GM12878 (cell line): ENCODE measurements around the gene ZNF160. TPM values are rescaled to one million over a fixed set of nuclear protein-coding genes. Genes with fewer than 3 reads are reported as not detected.

Source experiments
- ATAC-seq: fragments of 200-7000 bp; cut with Tn5 transposase; 3 replicates; pipeline ENCODE4 v1.9.1; 2020; ENCODE audit warnings: mild to moderate bottlenecking, moderate library complexity
- BruUV-seq: library from RNA; stranded (reverse); fragments of 400-500 nt; replicated peaks from 2 replicates; lab custom pipeline; 2021; lab: Mats Ljungman, UMichigan
- CTCF ChIA-PET: fragments of 300-600 bp; sonication (Branson Sonifier 250); formaldehyde crosslinking; extraction: SDS; loops from one replicate; lab custom pipeline; 2021; ENCODE audit warnings: inconsistent platforms; lab: Yijun Ruan, JAX
- POLR2A ChIA-PET: fragments of 350-600 bp; formaldehyde crosslinking; extraction: SDS; loops from one replicate; lab custom pipeline; 2021; ENCODE audit warnings: inconsistent platforms; lab: Charles Lee
- RAD21 ChIA-PET: fragments of 300-600 bp; sonication (Branson Sonifier 250); formaldehyde crosslinking; loops from one replicate; lab custom pipeline; 2023; ENCODE audit warnings: antibody characterized with exemption; ENCODE audit not compliant: unreplicated experiment; lab: Charles Lee
- SMC1A ChIA-PET: fragments of 300-600 bp; sonication (Branson Sonifier 250); formaldehyde crosslinking; loops from one replicate; lab custom pipeline; 2023; ENCODE audit not compliant: unreplicated experiment, uncharacterized antibody; lab: Charles Lee
- DNase-seq: peaks from one replicate; pipeline ENCODE4 v3.0.0-alpha.2; 2011; ENCODE audit warnings: low read depth, low spot score
- FAIRE-seq: peaks from 3 replicates; lab custom pipeline; 2011; peaks lifted over from hg19 to GRCh38; lab: Jason Lieb, UNC
- H2AFZ ChIP-seq: 2 replicates; pipeline ENCODE4 v1.6.0; 2011; ENCODE audit warnings: low read depth, low read length, control low read depth; ENCODE audit not compliant: control insufficient read depth
- H3K27ac ChIP-seq: 2 replicates; pipeline ENCODE4 v1.5.1; 2011; ENCODE audit warnings: control low read depth; ENCODE audit not compliant: control insufficient read depth, insufficient read depth
- H3K27me3 ChIP-seq, 2 experiments: replicated peaks in 1 of 2; 2 replicates each; pipeline versions ENCODE4 v1.6.0 to v1.6.1; 2011; ENCODE audit warnings: low read length in 1 of 2; ENCODE audit not compliant: control insufficient read depth in 2 of 2, insufficient read depth in 2 of 2
- H3K36me3 ChIP-seq, 2 experiments: 2 replicates each; pipeline ENCODE4 v1.5.1; 2011; ENCODE audit warnings: low read length in 1 of 2; ENCODE audit not compliant: control insufficient read depth in 2 of 2, insufficient read depth in 2 of 2
- H3K4me1 ChIP-seq: 2 replicates; pipeline ENCODE4 v1.6.1; 2011; ENCODE audit warnings: mild to moderate bottlenecking, low read length, moderate library complexity, mixed read lengths; ENCODE audit not compliant: control insufficient read depth, insufficient read depth
- H3K4me2 ChIP-seq: 2 replicates; pipeline ENCODE4 v1.6.0; 2011; ENCODE audit warnings: control low read depth; ENCODE audit not compliant: control insufficient read depth, insufficient read depth
- H3K4me3 ChIP-seq: fragments of 200-600 bp; sonication (generic); 2 replicates; pipeline ENCODE4 v1.5.1; 2016
- H3K79me2 ChIP-seq: 2 replicates; pipeline ENCODE4 v1.6.0; 2011; ENCODE audit warnings: low read length; ENCODE audit not compliant: control insufficient read depth, insufficient read depth
- H3K9ac ChIP-seq: 2 replicates; pipeline ENCODE4 v1.8.0; 2011; ENCODE audit warnings: low read length, control low read depth, mixed read lengths; ENCODE audit not compliant: control insufficient read depth, insufficient read depth
- H3K9me3 ChIP-seq: replicated peaks from 3 replicates; pipeline ENCODE4 v1.5.1; 2011; ENCODE audit warnings: mild to moderate bottlenecking, low read length; ENCODE audit not compliant: control insufficient read depth, insufficient read depth
- H4K20me1 ChIP-seq: 2 replicates; pipeline ENCODE4 v1.6.0; 2011; ENCODE audit not compliant: control insufficient read depth, insufficient read depth
- BCLAF1 ChIP-seq: fragments of 450-650 bp; IDR thresholded peaks from 2 replicates; pipeline ENCODE4 v1.6.1; 2017; ENCODE audit warnings: antibody characterized with exemption, mild to moderate bottlenecking, moderate library complexity
- BHLHE40 ChIP-seq, 2 experiments: fragments of 450-650 bp in 1 of 2; IDR thresholded peaks; 2 replicates each; pipeline ENCODE4 v1.6.1; 2011 to 2017; ENCODE audit warnings: low read depth in 2 of 2, borderline replicate concordance in 1 of 2, improper control_type of control experiment in 1 of 2, low read length in 1 of 2, mild to moderate bottlenecking in 1 of 2
- EED ChIP-seq: sonication (generic); IDR thresholded peaks from 2 replicates; pipeline ENCODE4 v1.6.1; 2016; ENCODE audit warnings: antibody characterized with exemption, low read depth
- GATAD2B ChIP-seq: fragments of 450-650 bp; conservative IDR thresholded peaks from 2 replicates; pipeline ENCODE4 v1.6.1; 2017; ENCODE audit warnings: low read depth, mild to moderate bottlenecking, moderate library complexity
- HDAC6 ChIP-seq: fragments of 200-600 bp; sonication (generic); IDR thresholded peaks from one replicate; pipeline ENCODE4 v1.8.0; 2017; ENCODE audit warnings: antibody characterized with exemption; ENCODE audit not compliant: unreplicated experiment
- IKZF1 ChIP-seq: fragments of 450-650 bp; conservative IDR thresholded peaks from 2 replicates; pipeline ENCODE4 v1.6.1; 2017; ENCODE audit warnings: antibody characterized with exemption, mild to moderate bottlenecking
- MEF2A ChIP-seq: IDR thresholded peaks from 2 replicates; pipeline ENCODE4 v1.6.1; 2011; ENCODE audit warnings: low read depth, mild to moderate bottlenecking, low read length, moderate library complexity; ENCODE audit not compliant: insufficient read depth
- MYB ChIP-seq: fragments of 150-350 bp; IDR thresholded peaks from 2 replicates; pipeline ENCODE4 v1.6.1; 2014; ENCODE audit warnings: mild to moderate bottlenecking, low read depth, low read length, borderline replicate concordance
- NR2C1 ChIP-seq: fragments of 450-650 bp; IDR thresholded peaks from 2 replicates; pipeline ENCODE4 v1.6.1; 2017; ENCODE audit warnings: antibody characterized with exemption, mild to moderate bottlenecking, moderate library complexity
- NR2C2 ChIP-seq: IDR thresholded peaks from 2 replicates; pipeline ENCODE4 v1.6.1; 2011; ENCODE audit warnings: borderline replicate concordance, low read depth; ENCODE audit not compliant: control insufficient read depth, insufficient read length
- RELA ChIP-seq: fragments of 450-650 bp; IDR thresholded peaks from 2 replicates; pipeline ENCODE4 v1.8.0; 2014; ENCODE audit warnings: borderline replicate concordance; ENCODE audit not compliant: partially characterized antibody
- SKIL ChIP-seq: fragments of 450-650 bp; IDR thresholded peaks from 2 replicates; pipeline ENCODE4 v1.6.1; 2017; ENCODE audit warnings: mild to moderate bottlenecking, low read depth, inconsistent platforms; ENCODE audit not compliant: poor library complexity, severe bottlenecking
- ZNF207 ChIP-seq: fragments of 450-650 bp; IDR thresholded peaks from 2 replicates; pipeline ENCODE4 v1.6.1; 2014; ENCODE audit warnings: antibody characterized with exemption, mild to moderate bottlenecking, borderline replicate concordance
- ZNF217 ChIP-seq: fragments of 450-650 bp; IDR thresholded peaks from 2 replicates; pipeline ENCODE4 v1.6.1; 2017; ENCODE audit warnings: antibody characterized with exemption, mild to moderate bottlenecking
- ZNF622 ChIP-seq: fragments of 450-650 bp; IDR thresholded peaks from 2 replicates; pipeline ENCODE4 v1.6.1; 2017; ENCODE audit warnings: mild to moderate bottlenecking, inconsistent platforms
- WGBS: methylation state at CpG from one replicate; pipeline ENCODE4 v1.1.6; 2016; ENCODE audit warnings: low lambda C conversion rate; ENCODE audit not compliant: insufficient replicate concordance, insufficient coverage; ENCODE audit errors: missing lambda C conversion rate; 5-methylcytosine and 5-hydroxymethylcytosine counted together
- in situ Hi-C: fragments of 300-500 bp; cut with MboI; formaldehyde crosslinking; loops from 9 replicates; pipeline ENCODE4 v1.14.3; 2018; ENCODE audit warnings: mixed read lengths
- intact Hi-C: fragments of 100-400 bp; cut with micrococcal nuclease; formaldehyde crosslinking; loops from one replicate; pipeline ENCODE4 v1.14.2; 2022; ENCODE audit not compliant: unreplicated experiment
- polyA plus RNA-seq, 11 experiments: library from polyadenylated mRNA; depleted of rRNA in 4 of 11; unstranded in 6 of 11; stranded (reverse) in 5 of 11; fragments of >200 nt; fragmentation: Nextera tagmentation in 4 of 11; fragmentation: Illumina TruSeq in 1 of 11; extraction: Ambion mirVana in 4 of 11; extraction: Trizol in 1 of 11; gene quantifications; 1 replicate in 1 of 11; 2 replicates in 10 of 11; pipeline versions ENCODE4 v1.2.1 to v1.2.3, GENCODE V29; 2011 to 2016; ENCODE audit warnings: inconsistent platforms in 2 of 11, missing spikeins in 2 of 11, low read depth in 1 of 11
- total RNA-seq, 4 experiments: library from RNA; depleted of rRNA in 3 of 4; stranded (reverse); fragments of >200 nt in 3 of 4; fragmentation: Illumina TruSeq in 1 of 4; extraction: Trizol in 1 of 4; gene quantifications; 2 replicates each; pipeline versions ENCODE4 v1.2.1 to v1.2.3, GENCODE V29; 2013 to 2021
- TF ChIP-seq, protein P1 (sequence below): fragments of 450-650 bp; IDR thresholded peaks from 2 replicates; pipeline ENCODE4 v1.6.1; 2017; ENCODE audit warnings: mild to moderate bottlenecking, moderate library complexity

Gene ZNF160
- total and polyA plus RNA-seq, 10 of the 15 experiments (the other 5 are each of a cell fraction or from before 2014, with no cell fraction given), result 2.8 to 18.6 (median 12.1) TPM

GRCh38 chr19:53079313-53079924 is 23.8 kb downstream of the ZNF160 start:
- ChIA-PET POLR2A (no interaction called here), CTCF (no interaction called here)
- H3K36me3 ChIP-seq, result peaks cover 0 to 23% of the 10 kb centered on the region in 2 experiments; a peak in 1 of 4 replicates

More at GRCh38 chr19:53079313-53079924, 23.8 kb downstream of the ZNF160 start:
- DNase-seq (no peak), ATAC-seq (no peak), FAIRE-seq (no peak)
- no peak overlapping the region for H3K27ac ChIP-seq
- in situ Hi-C loops (no loop called here), intact Hi-C loops (no loop called here)
- H3K4me2 ChIP-seq, result no peak overlapping the region
- WGBS, result 97% methylated on average over 7 of the region's 8 CpGs
- no peak overlapping the region for H2AFZ ChIP-seq
- H3K79me2 ChIP-seq, result no peaks in the 10 kb centered on the region
- peaks cover 25% of the 10 kb centered on the region; the same call in 2 of the 3 replicates for H3K9me3 ChIP-seq
- no peak overlapping the region for H3K4me3 ChIP-seq
- H3K9ac ChIP-seq, result no peak overlapping the region
- TF ChIP-seq NR2C1, result no peak
- TF ChIP-seq RELA, result no peak
- no peak for TF ChIP-seq GATAD2B
- TF ChIP-seq, protein P1, sequence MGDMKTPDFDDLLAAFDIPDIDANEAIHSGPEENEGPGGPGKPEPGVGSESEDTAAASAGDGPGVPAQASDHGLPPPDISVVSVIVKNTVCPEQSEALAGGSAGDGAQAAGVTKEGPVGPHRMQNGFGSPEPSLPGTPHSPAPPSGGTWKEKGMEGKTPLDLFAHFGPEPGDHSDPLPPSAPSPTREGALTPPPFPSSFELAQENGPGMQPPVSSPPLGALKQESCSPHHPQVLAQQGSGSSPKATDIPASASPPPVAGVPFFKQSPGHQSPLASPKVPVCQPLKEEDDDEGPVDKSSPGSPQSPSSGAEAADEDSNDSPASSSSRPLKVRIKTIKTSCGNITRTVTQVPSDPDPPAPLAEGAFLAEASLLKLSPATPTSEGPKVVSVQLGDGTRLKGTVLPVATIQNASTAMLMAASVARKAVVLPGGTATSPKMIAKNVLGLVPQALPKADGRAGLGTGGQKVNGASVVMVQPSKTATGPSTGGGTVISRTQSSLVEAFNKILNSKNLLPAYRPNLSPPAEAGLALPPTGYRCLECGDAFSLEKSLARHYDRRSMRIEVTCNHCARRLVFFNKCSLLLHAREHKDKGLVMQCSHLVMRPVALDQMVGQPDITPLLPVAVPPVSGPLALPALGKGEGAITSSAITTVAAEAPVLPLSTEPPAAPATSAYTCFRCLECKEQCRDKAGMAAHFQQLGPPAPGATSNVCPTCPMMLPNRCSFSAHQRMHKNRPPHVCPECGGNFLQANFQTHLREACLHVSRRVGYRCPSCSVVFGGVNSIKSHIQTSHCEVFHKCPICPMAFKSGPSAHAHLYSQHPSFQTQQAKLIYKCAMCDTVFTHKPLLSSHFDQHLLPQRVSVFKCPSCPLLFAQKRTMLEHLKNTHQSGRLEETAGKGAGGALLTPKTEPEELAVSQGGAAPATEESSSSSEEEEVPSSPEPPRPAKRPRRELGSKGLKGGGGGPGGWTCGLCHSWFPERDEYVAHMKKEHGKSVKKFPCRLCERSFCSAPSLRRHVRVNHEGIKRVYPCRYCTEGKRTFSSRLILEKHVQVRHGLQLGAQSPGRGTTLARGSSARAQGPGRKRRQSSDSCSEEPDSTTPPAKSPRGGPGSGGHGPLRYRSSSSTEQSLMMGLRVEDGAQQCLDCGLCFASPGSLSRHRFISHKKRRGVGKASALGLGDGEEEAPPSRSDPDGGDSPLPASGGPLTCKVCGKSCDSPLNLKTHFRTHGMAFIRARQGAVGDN, result no peak
- no peak for TF ChIP-seq MEF2A
- TF ChIP-seq MYB, result no peak
- no peak for TF ChIP-seq BCLAF1
- no peak for TF ChIP-seq IKZF1
- no peak for TF ChIP-seq SKIL
- no peak for TF ChIP-seq EED
- no peak for TF ChIP-seq ZNF622
- no peak for TF ChIP-seq ZNF217
- no peak for TF ChIP-seq NR2C2
- TF ChIP-seq BHLHE40 (IDR thresholded peaks at IDR 0.05; ENCODE audit: borderline replicate concordance in 1 of 2, low read depth in 2 of 2, low read length in 1 of 2), result no peak
- TF ChIP-seq HDAC6, result no peak
- no peak for TF ChIP-seq ZNF207
- ChIA-PET SMC1A (no interaction called here), RAD21 (no interaction called here)
- no TSS peak for BruUV-seq
- no peaks in the 10 kb centered on the region for H3K27me3 ChIP-seq
- H4K20me1 ChIP-seq, result no peaks in the 10 kb centered on the region
- no peaks in the 10 kb centered on the region for H3K4me1 ChIP-seq
